Suprapubic skin (tissue), 4 donors: ENCODE data around the gene PLCXD3. TPM values are rescaled to one million over a fixed set of nuclear protein-coding genes. Genes with fewer than 3 reads are reported as not detected.
"Not testable (repeated sequence)": the region's sequence is repeated elsewhere in the genome, so short reads cannot be mapped to it uniquely, and the experiment has no call there.

ENCODE experiments used
- DNase-seq, 2 donors: peaks; one replicate each; pipeline ENCODE4 v3.0.0-alpha.2; 2019; ENCODE audit warnings: low spot score in 2 of 2
- H3K27ac ChIP-seq: fragments of 200-600 bp; sonication (generic); one replicate; pipeline ENCODE4 v1.5.1; 2019
- H3K27me3 ChIP-seq: fragments of 200-600 bp; sonication (generic); one replicate; pipeline ENCODE4 v1.5.1; 2019
- H3K36me3 ChIP-seq: fragments of 200-600 bp; sonication (generic); one replicate; pipeline ENCODE4 v1.5.1; 2019
- H3K4me1 ChIP-seq: fragments of 200-600 bp; sonication (generic); one replicate; pipeline ENCODE4 v1.5.1; 2019
- H3K4me3 ChIP-seq: fragments of 200-600 bp; sonication (generic); one replicate; pipeline ENCODE4 v1.5.1; 2019; ENCODE audit warnings: mild to moderate bottlenecking
- H3K9me3 ChIP-seq: fragments of 200-600 bp; sonication (generic); one replicate; pipeline ENCODE4 v1.5.1; 2019
- EP300 ChIP-seq: sonication (generic); formaldehyde crosslinking; IDR thresholded peaks from one replicate; pipeline ENCODE4 v1.6.1; 2017; ENCODE audit warnings: antibody characterized with exemption
- POLR2A ChIP-seq, 2 donors: fragments of 450-650 bp; IDR thresholded peaks; one replicate each; pipeline ENCODE4 v1.6.1; 2017; ENCODE audit warnings: antibody characterized with exemption in 2 of 2, mild to moderate bottlenecking in 2 of 2, moderate library complexity in 2 of 2
- POLR2AphosphoS5 ChIP-seq, 3 donors: sonication (generic); formaldehyde crosslinking; IDR thresholded peaks; one replicate each; pipeline ENCODE4 v1.6.1; 2017; ENCODE audit warnings: antibody characterized with exemption in 3 of 3
- WGBS: methylation state at CpG from one replicate; pipeline ENCODE4 v1.1.5; 2018; 5-methylcytosine and 5-hydroxymethylcytosine counted together
- total RNA-seq, 4 donors: library from RNA; depleted of rRNA; stranded (reverse); fragments of >200 nt; gene quantifications; one replicate each; pipeline ENCODE4 v1.1.0, GENCODE V29; 2016
- TF ChIP-seq, protein P1 (sequence below), 2 donors: fragments of 200-600 bp in 1 of 2; fragments of 450-650 bp in 1 of 2; sonication (generic) in 1 of 2; IDR thresholded peaks; one replicate each; pipeline ENCODE4 v1.5.1; 2016 to 2019; ENCODE audit warnings: antibody characterized with exemption in 2 of 2, mild to moderate bottlenecking in 1 of 2, moderate library complexity in 1 of 2

The PLCXD3 gene
- total RNA-seq, 4 donors from 2014 or later, result 0.15 to 1.6 (median 0.61) TPM

DNA sequence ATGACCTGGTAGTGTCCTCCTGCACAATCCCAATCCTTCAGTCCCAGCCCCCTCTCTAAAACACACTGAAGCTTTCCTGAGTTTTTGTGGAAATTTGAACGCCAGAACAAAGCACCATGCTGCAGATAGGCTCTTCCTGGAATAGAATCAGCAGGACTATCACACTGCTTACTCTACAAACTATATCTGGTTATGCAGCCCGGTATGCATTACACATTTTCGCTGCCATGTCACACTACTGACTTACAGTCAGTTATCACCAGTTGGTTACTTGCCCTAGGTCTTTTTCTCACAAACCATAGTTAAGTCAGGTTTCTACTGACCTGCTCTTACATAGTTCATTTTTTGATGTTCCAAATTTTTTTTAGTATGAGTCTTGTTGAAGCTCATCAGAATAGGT, 24.9 kb downstream of the PLCXD3 start:
- no peaks in the 10 kb centered on the region for H3K27me3 ChIP-seq
- 83% methylated on average over 3 of the region's 3 CpGs for WGBS

DNA sequence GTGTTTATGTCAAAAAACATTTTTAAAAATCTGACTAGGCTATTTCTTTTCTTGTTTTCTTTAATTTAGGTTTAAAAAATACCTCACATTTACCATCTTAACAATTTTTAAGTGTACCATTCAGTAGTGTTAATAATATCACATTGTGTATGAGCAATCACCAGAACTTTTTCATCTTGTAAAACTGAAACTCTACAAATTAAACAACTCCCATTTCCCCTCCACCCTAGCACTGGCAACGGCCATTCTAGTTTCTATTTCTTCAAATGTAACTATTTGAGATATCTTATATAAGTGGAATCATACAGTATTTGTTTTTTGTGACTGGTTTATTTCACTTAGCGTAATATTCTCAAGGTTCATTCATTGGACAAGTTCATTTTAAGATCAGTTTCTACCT, 27.7 kb downstream of the PLCXD3 start:
- no peak for DNase-seq
- Histone ChIP-seq H3K9me3 (no peaks in the 10 kb centered on the region), H3K4me1 (no peaks in the 10 kb centered on the region), H3K4me3 (no peak overlapping the region), H3K27me3 (no peaks in the 10 kb centered on the region), H3K36me3 (no peaks in the 10 kb centered on the region), H3K27ac (no peak overlapping the region)
- TF ChIP-seq EP300, result no peak
- TF ChIP-seq POLR2AphosphoS5 (IDR thresholded peaks at IDR 0.05), result no peak
- TF ChIP-seq, protein P1, sequence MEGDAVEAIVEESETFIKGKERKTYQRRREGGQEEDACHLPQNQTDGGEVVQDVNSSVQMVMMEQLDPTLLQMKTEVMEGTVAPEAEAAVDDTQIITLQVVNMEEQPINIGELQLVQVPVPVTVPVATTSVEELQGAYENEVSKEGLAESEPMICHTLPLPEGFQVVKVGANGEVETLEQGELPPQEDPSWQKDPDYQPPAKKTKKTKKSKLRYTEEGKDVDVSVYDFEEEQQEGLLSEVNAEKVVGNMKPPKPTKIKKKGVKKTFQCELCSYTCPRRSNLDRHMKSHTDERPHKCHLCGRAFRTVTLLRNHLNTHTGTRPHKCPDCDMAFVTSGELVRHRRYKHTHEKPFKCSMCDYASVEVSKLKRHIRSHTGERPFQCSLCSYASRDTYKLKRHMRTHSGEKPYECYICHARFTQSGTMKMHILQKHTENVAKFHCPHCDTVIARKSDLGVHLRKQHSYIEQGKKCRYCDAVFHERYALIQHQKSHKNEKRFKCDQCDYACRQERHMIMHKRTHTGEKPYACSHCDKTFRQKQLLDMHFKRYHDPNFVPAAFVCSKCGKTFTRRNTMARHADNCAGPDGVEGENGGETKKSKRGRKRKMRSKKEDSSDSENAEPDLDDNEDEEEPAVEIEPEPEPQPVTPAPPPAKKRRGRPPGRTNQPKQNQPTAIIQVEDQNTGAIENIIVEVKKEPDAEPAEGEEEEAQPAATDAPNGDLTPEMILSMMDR (IDR thresholded peaks at IDR 0.05), result no peak
- TF ChIP-seq POLR2A (IDR thresholded peaks at IDR 0.05), result no peak
- WGBS, result 80% methylated on average over 2 of the region's 2 CpGs

More for the DNA sequence above, 24.9 kb downstream of the PLCXD3 start:
- no peaks in the 10 kb centered on the region for H3K4me1 ChIP-seq
- no peak overlapping the region for H3K4me3 ChIP-seq
- DNase-seq, result no peak
- no peaks in the 10 kb centered on the region for H3K36me3 ChIP-seq
- no peak overlapping the region for H3K27ac ChIP-seq
- TF ChIP-seq EP300 (no peak), POLR2A (IDR thresholded peaks at IDR 0.05) (no peak), POLR2AphosphoS5 (IDR thresholded peaks at IDR 0.05) (no peak)
- TF ChIP-seq, protein P1 (IDR thresholded peaks at IDR 0.05), result no peak
- H3K9me3 ChIP-seq, result no peaks in the 10 kb centered on the region

DNA sequence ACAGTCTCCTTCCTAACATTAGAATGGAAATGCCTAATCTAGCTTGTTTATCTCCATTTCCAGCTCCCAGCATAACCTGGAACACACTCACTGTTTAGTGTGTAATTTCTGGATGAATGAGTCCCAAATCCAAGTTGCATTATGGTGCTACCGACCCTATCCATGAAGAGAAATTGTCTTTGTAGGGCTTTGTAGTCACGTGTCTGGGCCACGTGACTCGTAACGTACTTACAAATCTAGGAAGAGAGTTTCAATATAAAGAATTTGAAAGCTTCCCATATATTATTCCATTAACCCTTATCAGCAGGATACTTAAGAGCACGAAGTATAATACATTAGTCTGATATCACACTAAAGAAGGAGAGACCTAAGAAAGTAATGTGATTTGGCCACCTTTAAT, 28.2 kb downstream of the PLCXD3 start:
- no peak overlapping the region for H3K4me3 ChIP-seq
- 86% methylated on average over 6 of the region's 6 CpGs for WGBS
- DNase-seq, result no peak
- no peaks in the 10 kb centered on the region for H3K27me3 ChIP-seq
- H3K27ac ChIP-seq, result no peak overlapping the region
- no peaks in the 10 kb centered on the region for H3K4me1 ChIP-seq
- no peaks in the 10 kb centered on the region for H3K9me3 ChIP-seq
- TF ChIP-seq EP300 (no peak), POLR2AphosphoS5 (IDR thresholded peaks at IDR 0.05) (no peak), POLR2A (IDR thresholded peaks at IDR 0.05) (no peak)
- TF ChIP-seq, protein P1 (IDR thresholded peaks at IDR 0.05), result no peak
- no peaks in the 10 kb centered on the region for H3K36me3 ChIP-seq

DNA sequence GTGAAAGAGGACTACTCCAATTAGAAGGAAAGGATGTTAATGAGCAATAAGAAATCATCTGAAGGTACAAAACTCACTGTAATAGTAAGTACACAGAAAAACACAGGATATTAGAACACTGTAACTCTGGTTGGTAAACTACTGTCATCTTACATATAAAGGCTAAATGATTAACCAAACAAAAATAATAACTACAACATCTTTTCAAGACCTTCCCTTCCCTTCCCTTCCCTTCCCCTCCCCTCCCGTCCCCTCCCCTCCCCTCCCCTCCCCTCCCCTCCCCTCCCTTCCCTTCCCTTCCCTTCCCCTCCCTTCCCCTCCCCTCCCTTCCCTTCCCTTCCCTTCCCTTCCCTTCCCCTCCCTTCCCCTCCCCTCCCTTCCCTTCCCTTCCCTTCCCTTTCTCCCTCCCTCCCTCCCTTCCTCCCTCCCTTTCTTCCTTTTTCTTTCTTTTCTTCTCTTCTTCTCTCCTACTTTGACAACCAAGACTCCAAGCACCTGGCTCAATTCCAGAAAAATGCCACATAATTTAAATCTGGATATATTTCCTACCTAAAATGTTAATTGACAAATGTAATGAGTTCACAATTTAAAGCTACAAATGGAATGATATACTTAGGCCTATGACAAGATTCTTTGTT, 38.7 kb downstream of the PLCXD3 start:
- not testable (repeated sequence) for H3K36me3 ChIP-seq, H3K4me1 ChIP-seq, H3K4me3 ChIP-seq, H3K27ac ChIP-seq, H3K27me3 ChIP-seq, DNase-seq
- WGBS, result no CpG with 5 or more reads among the region's 1 CpG
- H3K9me3 ChIP-seq, result peaks cover 26% of the 10 kb centered on the region

DNA sequence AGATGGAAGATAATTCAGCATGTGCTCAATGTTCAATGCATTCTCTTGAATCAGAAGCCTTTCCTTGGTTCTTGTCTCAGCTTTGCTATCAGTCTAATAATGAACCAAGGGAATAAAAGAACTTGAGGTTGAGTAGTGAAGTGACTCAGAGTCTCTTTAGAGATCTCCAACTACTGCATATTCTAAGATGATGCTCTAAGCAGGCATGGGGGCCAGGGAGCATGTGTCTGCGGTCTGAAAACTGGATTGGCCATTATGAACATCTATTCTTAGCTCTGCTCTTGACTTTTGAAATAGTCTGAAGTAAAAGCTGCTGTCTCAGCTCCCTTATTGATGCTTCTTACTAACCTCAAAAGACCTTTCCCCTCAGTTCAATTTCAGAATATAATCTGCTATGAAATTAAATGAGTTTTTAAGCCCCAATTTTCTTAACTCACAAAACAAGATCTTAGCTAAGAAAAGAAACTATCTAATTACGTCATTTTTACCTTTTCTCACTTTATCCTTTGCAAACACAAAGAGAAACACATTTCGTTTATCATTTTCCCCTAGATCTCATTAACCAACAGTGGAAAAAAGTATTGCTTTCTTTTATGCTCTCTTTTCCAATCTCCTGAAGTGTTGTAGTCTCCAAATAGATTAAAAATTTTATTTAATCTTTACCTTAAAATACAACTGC, 44.8 kb downstream of the PLCXD3 start:
- TF ChIP-seq EP300 (no peak), POLR2A (IDR thresholded peaks at IDR 0.05) (no peak), POLR2AphosphoS5 (IDR thresholded peaks at IDR 0.05) (no peak)
- TF ChIP-seq, protein P1 (IDR thresholded peaks at IDR 0.05), result no peak
- Histone ChIP-seq H3K9me3 (no peaks in the 10 kb centered on the region), H3K27me3 (no peaks in the 10 kb centered on the region), H3K4me1 (no peaks in the 10 kb centered on the region), H3K4me3 (no peak overlapping the region), H3K27ac (no peak overlapping the region), H3K36me3 (no peaks in the 10 kb centered on the region)
- 82% methylated on average over 3 of the region's 3 CpGs for WGBS
- DNase-seq, result no peak
